GM12878 (cell line): ENCODE data around the gene LMX1B.

Experiments
- ESRRA ChIP-seq: IDR thresholded peaks from 2 replicates; pipeline ENCODE4 v1.6.1; 2012; ENCODE audit warnings: mild to moderate bottlenecking, low read length, improper control_type of control experiment
- MYC ChIP-seq: IDR thresholded peaks from 2 replicates; pipeline ENCODE4 v1.6.1; 2011; ENCODE audit warnings: mild to moderate bottlenecking, low read length, moderate library complexity, inconsistent platforms; ENCODE audit not compliant: insufficient read depth, insufficient replicate concordance, insufficient read length, severe bottlenecking
- NFIC ChIP-seq: IDR thresholded peaks from 2 replicates; pipeline ENCODE4 v1.6.1; 2012; ENCODE audit warnings: low read depth, mild to moderate bottlenecking, inconsistent platforms, low read length, moderate library complexity
- NRF1 ChIP-seq: conservative IDR thresholded peaks from 2 replicates; pipeline ENCODE4 v1.6.1; 2011; ENCODE audit warnings: mild to moderate bottlenecking, low read depth, low read length, improper control_type of control experiment
- POLR2A ChIP-seq: IDR thresholded peaks from 2 replicates; pipeline ENCODE4 v1.6.1; 2011; ENCODE audit warnings: low read depth, mild to moderate bottlenecking, low read length
- RELA ChIP-seq: fragments of 450-650 bp; IDR thresholded peaks from 2 replicates; pipeline ENCODE4 v1.8.0; 2014; ENCODE audit warnings: borderline replicate concordance; ENCODE audit not compliant: partially characterized antibody
- TCF7 ChIP-seq: IDR thresholded peaks from 2 replicates; pipeline ENCODE4 v1.6.1; 2014; ENCODE audit warnings: antibody characterized with exemption, borderline replicate concordance
- YY1 ChIP-seq: IDR thresholded peaks from 2 replicates; pipeline ENCODE4 v1.6.1; 2011; ENCODE audit warnings: low read depth, mild to moderate bottlenecking, low read length
- TF ChIP-seq, protein P1 (sequence below): IDR thresholded peaks from 2 replicates; pipeline ENCODE4 v1.6.1; 2011; ENCODE audit warnings: low read depth, low read length, improper control_type of control experiment, borderline replicate concordance
- TF ChIP-seq, protein P2 (sequence below): fragments of 450-650 bp; IDR thresholded peaks from 2 replicates; pipeline ENCODE4 v1.6.1; 2017; ENCODE audit warnings: mild to moderate bottlenecking
- TF ChIP-seq, protein P3 (sequence below): IDR thresholded peaks from 2 replicates; pipeline ENCODE4 v1.6.1; 2012; ENCODE audit warnings: low read depth, low read length, improper control_type of control experiment
- TF ChIP-seq, protein P4 (sequence below), 3 experiments: IDR thresholded peaks in 2 of 3; conservative IDR thresholded peaks in 1 of 3; 2 replicates each; pipeline ENCODE4 v1.5.1; 2011; ENCODE audit warnings: low read depth in 3 of 3, low read length in 3 of 3, mild to moderate bottlenecking in 3 of 3, control low read depth in 2 of 3, moderate library complexity in 2 of 3, inconsistent platforms in 1 of 3, mixed read lengths in 1 of 3; ENCODE audit not compliant: control insufficient read depth in 2 of 3, insufficient read depth in 1 of 3; ENCODE audit errors: extremely low read depth in 1 of 3

DNA sequence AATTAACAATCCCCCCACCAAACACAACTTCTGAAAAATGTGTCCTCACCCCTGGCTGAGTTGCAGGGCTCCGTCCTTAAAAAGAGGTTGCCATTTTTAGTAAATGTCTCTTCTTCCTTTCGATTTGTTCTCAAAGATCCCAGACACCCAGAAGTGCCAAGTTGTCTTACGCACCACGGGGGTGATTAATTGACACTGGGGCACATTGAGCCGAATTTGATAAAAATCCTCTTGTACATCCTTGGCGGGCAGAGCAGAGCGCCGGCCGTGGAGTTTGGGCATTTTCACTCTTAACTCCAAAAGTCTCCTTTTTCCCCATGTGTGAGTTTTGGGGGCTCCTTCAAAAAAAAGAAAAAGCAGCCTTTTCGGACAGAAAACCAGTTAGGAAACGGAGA is 4.5 kb downstream of the LMX1B start:
- TF ChIP-seq NFIC (no peak), TCF7 (no peak), RELA (no peak), MYC (no peak), YY1 (no peak), POLR2A (no peak), ESRRA (no peak), NRF1 (no peak)
- TF ChIP-seq, protein P1, sequence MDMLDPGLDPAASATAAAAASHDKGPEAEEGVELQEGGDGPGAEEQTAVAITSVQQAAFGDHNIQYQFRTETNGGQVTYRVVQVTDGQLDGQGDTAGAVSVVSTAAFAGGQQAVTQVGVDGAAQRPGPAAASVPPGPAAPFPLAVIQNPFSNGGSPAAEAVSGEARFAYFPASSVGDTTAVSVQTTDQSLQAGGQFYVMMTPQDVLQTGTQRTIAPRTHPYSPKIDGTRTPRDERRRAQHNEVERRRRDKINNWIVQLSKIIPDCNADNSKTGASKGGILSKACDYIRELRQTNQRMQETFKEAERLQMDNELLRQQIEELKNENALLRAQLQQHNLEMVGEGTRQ, result no peak
- TF ChIP-seq, protein P2, sequence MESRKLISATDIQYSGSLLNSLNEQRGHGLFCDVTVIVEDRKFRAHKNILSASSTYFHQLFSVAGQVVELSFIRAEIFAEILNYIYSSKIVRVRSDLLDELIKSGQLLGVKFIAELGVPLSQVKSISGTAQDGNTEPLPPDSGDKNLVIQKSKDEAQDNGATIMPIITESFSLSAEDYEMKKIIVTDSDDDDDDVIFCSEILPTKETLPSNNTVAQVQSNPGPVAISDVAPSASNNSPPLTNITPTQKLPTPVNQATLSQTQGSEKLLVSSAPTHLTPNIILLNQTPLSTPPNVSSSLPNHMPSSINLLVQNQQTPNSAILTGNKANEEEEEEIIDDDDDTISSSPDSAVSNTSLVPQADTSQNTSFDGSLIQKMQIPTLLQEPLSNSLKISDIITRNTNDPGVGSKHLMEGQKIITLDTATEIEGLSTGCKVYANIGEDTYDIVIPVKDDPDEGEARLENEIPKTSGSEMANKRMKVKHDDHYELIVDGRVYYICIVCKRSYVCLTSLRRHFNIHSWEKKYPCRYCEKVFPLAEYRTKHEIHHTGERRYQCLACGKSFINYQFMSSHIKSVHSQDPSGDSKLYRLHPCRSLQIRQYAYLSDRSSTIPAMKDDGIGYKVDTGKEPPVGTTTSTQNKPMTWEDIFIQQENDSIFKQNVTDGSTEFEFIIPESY, result no peak
- TF ChIP-seq, protein P3, sequence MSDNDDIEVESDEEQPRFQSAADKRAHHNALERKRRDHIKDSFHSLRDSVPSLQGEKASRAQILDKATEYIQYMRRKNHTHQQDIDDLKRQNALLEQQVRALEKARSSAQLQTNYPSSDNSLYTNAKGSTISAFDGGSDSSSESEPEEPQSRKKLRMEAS, result no peak
- TF ChIP-seq, protein P4, sequence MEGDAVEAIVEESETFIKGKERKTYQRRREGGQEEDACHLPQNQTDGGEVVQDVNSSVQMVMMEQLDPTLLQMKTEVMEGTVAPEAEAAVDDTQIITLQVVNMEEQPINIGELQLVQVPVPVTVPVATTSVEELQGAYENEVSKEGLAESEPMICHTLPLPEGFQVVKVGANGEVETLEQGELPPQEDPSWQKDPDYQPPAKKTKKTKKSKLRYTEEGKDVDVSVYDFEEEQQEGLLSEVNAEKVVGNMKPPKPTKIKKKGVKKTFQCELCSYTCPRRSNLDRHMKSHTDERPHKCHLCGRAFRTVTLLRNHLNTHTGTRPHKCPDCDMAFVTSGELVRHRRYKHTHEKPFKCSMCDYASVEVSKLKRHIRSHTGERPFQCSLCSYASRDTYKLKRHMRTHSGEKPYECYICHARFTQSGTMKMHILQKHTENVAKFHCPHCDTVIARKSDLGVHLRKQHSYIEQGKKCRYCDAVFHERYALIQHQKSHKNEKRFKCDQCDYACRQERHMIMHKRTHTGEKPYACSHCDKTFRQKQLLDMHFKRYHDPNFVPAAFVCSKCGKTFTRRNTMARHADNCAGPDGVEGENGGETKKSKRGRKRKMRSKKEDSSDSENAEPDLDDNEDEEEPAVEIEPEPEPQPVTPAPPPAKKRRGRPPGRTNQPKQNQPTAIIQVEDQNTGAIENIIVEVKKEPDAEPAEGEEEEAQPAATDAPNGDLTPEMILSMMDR (IDR thresholded peaks at IDR 0.05 in 2 of 3, conservative IDR thresholded peaks at IDR 0.05 in 1 of 3; ENCODE audit: control insufficient read depth in 2 of 3, extremely low read depth in 1 of 3, insufficient read depth in 1 of 3, low read depth in 3 of 3, low read length in 3 of 3), result no peak
